A673 (cell line): Measurements from ENCODE around the gene TEC. TPM values are rescaled to one million over a fixed set of nuclear protein-coding genes. Genes with fewer than 3 reads are reported as not detected.

Experiments
- BruUV-seq: library from RNA; stranded (reverse); fragments of 400-500 nt; replicated peaks from 2 replicates; lab custom pipeline; 2021; lab: Mats Ljungman, UMichigan
- CTCF ChIA-PET: fragments of 300-600 bp; sonication (Branson Sonifier 250); formaldehyde crosslinking; loops from one replicate; lab custom pipeline; 2022; ENCODE audit warnings: antibody characterized with exemption; lab: Charles Lee
- POLR2A ChIA-PET: fragments of 300-600 bp; sonication (Branson Sonifier 250); formaldehyde crosslinking; loops from one replicate; lab custom pipeline; 2022; ENCODE audit warnings: antibody characterized with exemption; ENCODE audit not compliant: low non-redundant PET; lab: Charles Lee
- DNase-seq: peaks from one replicate; pipeline ENCODE4 v3.0.0-alpha.2; 2015; ENCODE audit warnings: low spot score
- H3K27ac ChIP-seq: fragments of 200-600 bp; sonication (generic); 2 replicates; pipeline ENCODE4 v1.5.1; 2016; ENCODE audit warnings: mixed run types, low read depth, mild to moderate bottlenecking, mixed read lengths, antibody characterized with exemption, low read length; ENCODE audit not compliant: poor library complexity, severe bottlenecking
- H3K27me3 ChIP-seq: fragments of 200-600 bp; sonication (generic); replicated peaks from 2 replicates; pipeline ENCODE4 v1.6.1; 2017; ENCODE audit warnings: mixed run types, low read depth, mild to moderate bottlenecking, mixed read lengths, antibody characterized with exemption, low read length; ENCODE audit not compliant: insufficient read depth, poor library complexity
- H3K36me3 ChIP-seq: fragments of 200-600 bp; sonication (generic); 2 replicates; pipeline ENCODE4 v1.6.1; 2016; ENCODE audit warnings: mixed run types, mild to moderate bottlenecking, mixed read lengths, antibody characterized with exemption, low read length; ENCODE audit not compliant: insufficient read depth, poor library complexity, severe bottlenecking
- H3K4me1 ChIP-seq: fragments of 200-600 bp; sonication (generic); 2 replicates; pipeline ENCODE4 v1.6.1; 2017; ENCODE audit warnings: mixed run types, mild to moderate bottlenecking, mixed read lengths, antibody characterized with exemption, low read length; ENCODE audit not compliant: insufficient read depth, poor library complexity, severe bottlenecking
- H3K4me3 ChIP-seq: fragments of 200-600 bp; sonication (generic); 2 replicates; pipeline ENCODE4 v1.5.1; 2016; ENCODE audit warnings: low read depth, mixed run types, mild to moderate bottlenecking, mixed read lengths, low read length; ENCODE audit not compliant: poor library complexity, severe bottlenecking
- H3K9me3 ChIP-seq: fragments of 200-600 bp; sonication (generic); 2 replicates; pipeline ENCODE4 v1.6.1; 2016; ENCODE audit warnings: mixed run types, low read depth, mild to moderate bottlenecking, mixed read lengths, antibody characterized with exemption, low read length; ENCODE audit not compliant: poor library complexity, severe bottlenecking
- EZH2 ChIP-seq: fragments of 200-600 bp; sonication (generic); IDR thresholded peaks from 2 replicates; pipeline ENCODE4 v1.6.1; 2017; ENCODE audit warnings: borderline replicate concordance, low read depth, mild to moderate bottlenecking, mixed read lengths, antibody characterized with exemption, low read length; ENCODE audit not compliant: poor library complexity, severe bottlenecking
- intact Hi-C: fragments of 100-400 bp; cut with micrococcal nuclease; formaldehyde crosslinking; loops from one replicate; pipeline ENCODE4 v1.10.0; 2022; ENCODE audit not compliant: unreplicated experiment
- total RNA-seq: library from RNA; stranded (reverse); gene quantifications from 2 replicates; pipeline ENCODE4 v1.2.3, GENCODE V29; 2021
- TF ChIP-seq, protein P1 (sequence below): fragments of 300-800, 200-600 bp; sonication (generic); conservative IDR thresholded peaks from 2 replicates; pipeline ENCODE4 v1.5.1; 2017; ENCODE audit warnings: low read depth, mild to moderate bottlenecking, antibody characterized with exemption, low read length, moderate library complexity, mixed read lengths

The TEC gene
- total RNA-seq, 1 experiment from 2014 or later: 6.8 TPM

DNA sequence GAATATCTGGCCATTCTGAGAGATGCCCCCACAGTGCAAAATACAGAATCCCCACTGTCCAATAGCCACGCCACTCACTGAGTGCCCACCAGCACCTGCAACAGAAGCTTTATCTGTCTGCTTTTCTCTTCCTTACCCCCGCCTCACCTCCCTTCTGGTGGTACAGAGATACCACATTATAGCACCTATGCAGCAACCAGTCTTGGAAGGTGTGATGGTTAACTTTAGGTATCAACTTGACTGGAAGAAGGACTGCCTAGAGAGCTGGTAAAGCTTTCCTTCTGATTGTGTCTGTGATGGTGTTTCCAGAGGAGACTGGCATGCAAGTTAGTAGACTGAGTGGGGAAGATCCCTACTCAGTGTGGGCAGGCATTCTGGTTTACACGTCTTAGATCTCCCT, 73.8 kb downstream of the TEC start:
- CTCF ChIA-PET: no interaction called here
- H3K36me3 ChIP-seq: no peaks in the 10 kb centered on the region
- H3K4me3 ChIP-seq: no peak overlapping the region
- no peaks in the 10 kb centered on the region for H3K9me3 ChIP-seq
- H3K27me3 ChIP-seq: no peaks in the 10 kb centered on the region
- no peak for TF ChIP-seq EZH2
- TF ChIP-seq, protein P1, sequence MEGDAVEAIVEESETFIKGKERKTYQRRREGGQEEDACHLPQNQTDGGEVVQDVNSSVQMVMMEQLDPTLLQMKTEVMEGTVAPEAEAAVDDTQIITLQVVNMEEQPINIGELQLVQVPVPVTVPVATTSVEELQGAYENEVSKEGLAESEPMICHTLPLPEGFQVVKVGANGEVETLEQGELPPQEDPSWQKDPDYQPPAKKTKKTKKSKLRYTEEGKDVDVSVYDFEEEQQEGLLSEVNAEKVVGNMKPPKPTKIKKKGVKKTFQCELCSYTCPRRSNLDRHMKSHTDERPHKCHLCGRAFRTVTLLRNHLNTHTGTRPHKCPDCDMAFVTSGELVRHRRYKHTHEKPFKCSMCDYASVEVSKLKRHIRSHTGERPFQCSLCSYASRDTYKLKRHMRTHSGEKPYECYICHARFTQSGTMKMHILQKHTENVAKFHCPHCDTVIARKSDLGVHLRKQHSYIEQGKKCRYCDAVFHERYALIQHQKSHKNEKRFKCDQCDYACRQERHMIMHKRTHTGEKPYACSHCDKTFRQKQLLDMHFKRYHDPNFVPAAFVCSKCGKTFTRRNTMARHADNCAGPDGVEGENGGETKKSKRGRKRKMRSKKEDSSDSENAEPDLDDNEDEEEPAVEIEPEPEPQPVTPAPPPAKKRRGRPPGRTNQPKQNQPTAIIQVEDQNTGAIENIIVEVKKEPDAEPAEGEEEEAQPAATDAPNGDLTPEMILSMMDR: no peak
- intact Hi-C loops: no loop called here
- DNase-seq: no peak
- POLR2A ChIA-PET: interaction anchor here (0.5 kb wide), 1 partner anchor 113 kb away, joined by 4 read pairs; no protein-coding TSS in a partner anchor
- H3K27ac ChIP-seq: no peak overlapping the region
- H3K4me1 ChIP-seq: peaks cover 4% of the 10 kb centered on the region
- no TSS peak for BruUV-seq

DNA sequence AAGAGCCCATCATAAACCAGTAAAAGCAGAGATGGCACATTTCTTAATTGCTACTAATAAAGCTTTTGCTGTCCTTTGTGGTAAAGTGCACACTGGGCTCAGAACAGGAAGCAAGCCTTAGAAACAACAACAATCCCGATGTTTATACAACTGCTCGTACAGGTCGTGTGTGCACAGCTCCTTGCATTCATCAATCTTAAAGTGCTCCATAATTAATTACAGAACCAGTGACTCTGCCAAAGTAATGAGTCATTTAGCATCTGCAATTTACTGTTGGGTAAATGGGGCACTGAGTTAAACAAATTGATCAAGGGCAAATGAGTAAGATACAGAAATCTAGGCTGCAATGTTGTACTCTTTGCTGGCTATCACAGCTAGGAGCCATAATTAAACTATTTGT, 74.3 kb downstream of the TEC start:
- Histone ChIP-seq H3K4me3 (no peak overlapping the region), H3K27me3 (no peaks in the 10 kb centered on the region), H3K27ac (no peak overlapping the region), H3K36me3 (no peaks in the 10 kb centered on the region), H3K4me1 (peaks cover 4% of the 10 kb centered on the region), H3K9me3 (no peaks in the 10 kb centered on the region)
- no TSS peak for BruUV-seq
- peak; percentile 45 for DNase-seq
- no peak for TF ChIP-seq EZH2
- TF ChIP-seq, protein P1: no peak
- CTCF ChIA-PET: no interaction called here
- POLR2A ChIA-PET: interaction anchor here (0.8 kb wide), 1 partner anchor 719 kb away, joined by 3 read pairs; no protein-coding TSS in a partner anchor
- intact Hi-C loops: no loop called here

DNA sequence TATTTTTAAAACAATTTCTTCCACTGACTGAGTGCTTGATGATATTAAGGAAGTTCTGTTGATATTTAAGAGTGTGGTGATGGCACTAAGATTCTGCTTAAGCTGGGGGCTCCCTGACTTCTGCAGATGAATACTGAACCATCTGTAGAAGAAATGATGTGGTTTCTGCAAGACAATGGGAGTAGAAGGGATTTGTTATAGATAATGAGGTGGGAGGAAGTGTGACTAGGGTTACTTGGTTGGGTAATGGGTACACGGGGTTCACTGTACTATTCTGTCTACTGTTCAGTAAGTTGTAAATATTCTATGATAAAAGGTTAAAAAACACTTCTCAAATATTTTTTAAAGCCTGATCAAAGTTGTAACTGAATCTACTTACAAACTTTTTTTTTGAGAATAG, 74.7 kb downstream of the TEC start:
- intact Hi-C loops: no loop called here

More for the DNA sequence above, 74.7 kb downstream of the TEC start:
- TF ChIP-seq EZH2: no peak
- TF ChIP-seq, protein P1: no peak
- ChIA-PET CTCF (no interaction called here), POLR2A (interaction anchor here (0.8 kb wide), 1 partner anchor 719 kb away, joined by 3 read pairs; no protein-coding TSS in a partner anchor)
- Histone ChIP-seq H3K27me3 (no peaks in the 10 kb centered on the region), H3K4me1 (peaks cover 4% of the 10 kb centered on the region), H3K4me3 (no peak overlapping the region), H3K9me3 (no peaks in the 10 kb centered on the region), H3K36me3 (no peaks in the 10 kb centered on the region), H3K27ac (no peak overlapping the region)
- no TSS peak for BruUV-seq
- DNase-seq: no peak
